Measurements from ENCODE around the gene PTMA.
A peak's percentile ranks its signal among the peaks of the same experiment; 100 is the strongest.
"Not testable (repeated sequence)": the region's sequence is repeated elsewhere in the genome, so short reads cannot be mapped to it uniquely, and the experiment has no call there.

Gene PTMA

DNA sequence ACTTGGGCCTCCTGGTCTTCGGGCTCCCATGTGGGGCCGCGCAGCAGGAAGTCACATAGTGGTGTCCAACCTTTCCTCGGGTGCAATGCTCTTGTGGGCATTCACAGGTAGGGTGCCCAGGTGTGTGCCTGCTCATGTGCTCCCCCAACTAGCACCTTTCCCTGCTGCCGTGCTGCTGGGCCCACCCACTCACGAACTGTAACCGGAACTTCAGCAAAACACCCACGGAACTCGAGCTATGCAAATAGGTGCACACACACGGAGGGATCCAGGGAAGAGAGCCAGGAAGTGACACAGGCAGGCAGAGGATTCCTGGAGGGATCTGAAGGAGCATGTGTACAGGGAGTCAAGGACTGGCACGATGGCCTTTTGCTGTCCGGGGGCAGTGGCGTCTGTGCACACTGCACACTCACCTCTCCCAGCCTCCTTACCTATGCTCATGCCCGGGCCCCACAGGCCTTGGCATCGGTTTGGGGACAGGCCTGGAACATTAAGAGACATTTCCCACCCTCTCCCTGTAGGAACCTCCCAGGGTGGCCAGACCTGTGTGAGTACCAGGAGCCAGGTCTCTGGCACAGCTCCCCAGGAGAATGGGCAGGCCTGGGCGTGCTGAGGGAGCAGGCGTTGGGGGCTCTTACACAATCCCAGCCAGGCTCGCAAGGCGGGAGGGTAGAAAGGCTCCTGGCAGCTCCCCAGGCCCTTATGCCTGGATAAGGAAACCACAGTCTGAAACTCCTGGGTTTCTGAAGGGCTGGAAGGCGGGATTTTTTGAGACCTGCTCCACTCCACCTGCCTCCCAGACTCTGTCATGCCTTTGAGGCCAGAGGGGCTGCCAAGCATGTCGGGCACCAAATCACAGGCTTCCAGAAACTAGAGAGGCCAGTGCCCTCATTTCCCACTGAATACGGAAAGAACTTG, 6.6 kb upstream of the PTMA start:
- no peak for DNase-seq

DNA sequence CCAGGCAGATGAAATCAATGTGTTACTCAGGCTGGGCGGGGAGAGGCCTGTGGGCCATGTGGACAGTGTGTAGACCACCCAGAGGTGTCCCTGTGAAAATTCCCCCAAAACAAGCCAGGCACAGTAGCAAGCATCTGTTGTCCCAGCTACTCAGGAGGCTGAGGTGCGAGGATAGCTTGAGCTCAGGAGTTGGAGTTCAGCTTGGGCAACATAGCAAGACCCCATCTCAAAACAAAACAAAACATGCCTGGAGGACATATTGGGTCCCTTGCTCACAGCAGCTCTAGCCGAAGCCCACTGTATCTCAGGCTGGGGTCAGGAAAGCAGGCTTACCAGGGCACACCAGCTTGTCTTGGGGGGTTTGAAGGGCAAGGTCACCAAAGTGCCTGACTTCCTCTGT, 4.3 kb upstream of the PTMA start:
- no peak for DNase-seq

DNA sequence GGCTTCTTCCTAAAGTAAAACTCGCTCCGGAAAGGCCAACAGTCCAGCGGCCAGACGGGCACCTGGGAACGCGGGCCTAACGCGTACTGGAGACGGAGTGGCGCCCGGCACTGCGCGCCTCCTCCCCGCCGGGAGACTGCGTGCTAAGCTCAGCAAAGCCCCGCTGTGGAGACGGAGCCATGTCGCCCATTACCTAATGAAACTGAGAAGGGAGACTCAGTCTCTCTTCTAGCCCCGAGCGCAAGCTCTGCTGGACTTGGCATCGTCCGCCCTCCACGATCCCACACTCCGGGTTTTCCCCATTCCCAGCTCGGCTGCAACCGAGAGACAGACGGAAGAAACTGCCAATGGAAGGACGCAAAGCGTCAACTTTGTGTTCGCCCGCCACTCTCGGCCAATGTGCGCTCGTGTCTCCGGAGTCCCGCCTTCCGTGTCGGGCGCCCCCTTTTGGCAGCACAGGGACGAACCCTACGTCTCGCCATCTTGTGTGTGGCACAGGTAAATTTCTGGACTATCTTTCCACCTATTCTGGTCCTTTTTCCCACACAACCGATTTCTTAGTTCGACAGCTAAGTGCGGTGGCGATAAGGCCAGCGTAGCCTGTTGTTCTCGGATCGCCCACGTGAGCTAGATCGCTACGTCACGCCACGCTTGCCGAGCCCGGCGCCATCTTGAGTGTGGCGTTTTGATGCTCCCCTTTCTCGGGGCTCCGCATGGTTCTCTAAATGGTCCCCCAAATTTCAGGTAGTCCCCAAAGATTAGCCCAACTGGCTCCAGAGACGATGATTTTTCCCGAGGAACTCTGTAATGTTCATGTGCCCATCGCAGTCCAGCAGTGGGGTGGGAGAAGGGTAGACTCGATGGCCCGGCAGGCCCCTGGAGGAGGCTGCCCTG, 1.3 kb upstream of the PTMA start:
- peak; percentile 99 for DNase-seq

DNA sequence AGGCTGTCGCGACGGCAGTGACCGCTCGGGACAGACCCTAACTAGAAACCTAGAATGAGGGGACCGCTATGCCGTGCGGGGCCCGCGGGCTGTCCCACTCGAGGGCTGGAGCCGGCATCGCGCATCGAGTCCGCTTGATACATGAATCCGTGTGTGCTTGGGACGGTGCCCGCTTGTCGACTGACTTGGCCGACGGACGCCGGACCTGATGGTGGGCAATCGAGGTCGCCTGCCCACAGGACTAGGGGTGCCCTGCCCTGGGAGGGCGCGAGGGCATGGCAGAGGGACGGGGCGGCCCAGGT, 749 bp upstream of the PTMA start:
- DNase-seq, result peak in 2 of 3 donors; percentile 46 to 62

DNA sequence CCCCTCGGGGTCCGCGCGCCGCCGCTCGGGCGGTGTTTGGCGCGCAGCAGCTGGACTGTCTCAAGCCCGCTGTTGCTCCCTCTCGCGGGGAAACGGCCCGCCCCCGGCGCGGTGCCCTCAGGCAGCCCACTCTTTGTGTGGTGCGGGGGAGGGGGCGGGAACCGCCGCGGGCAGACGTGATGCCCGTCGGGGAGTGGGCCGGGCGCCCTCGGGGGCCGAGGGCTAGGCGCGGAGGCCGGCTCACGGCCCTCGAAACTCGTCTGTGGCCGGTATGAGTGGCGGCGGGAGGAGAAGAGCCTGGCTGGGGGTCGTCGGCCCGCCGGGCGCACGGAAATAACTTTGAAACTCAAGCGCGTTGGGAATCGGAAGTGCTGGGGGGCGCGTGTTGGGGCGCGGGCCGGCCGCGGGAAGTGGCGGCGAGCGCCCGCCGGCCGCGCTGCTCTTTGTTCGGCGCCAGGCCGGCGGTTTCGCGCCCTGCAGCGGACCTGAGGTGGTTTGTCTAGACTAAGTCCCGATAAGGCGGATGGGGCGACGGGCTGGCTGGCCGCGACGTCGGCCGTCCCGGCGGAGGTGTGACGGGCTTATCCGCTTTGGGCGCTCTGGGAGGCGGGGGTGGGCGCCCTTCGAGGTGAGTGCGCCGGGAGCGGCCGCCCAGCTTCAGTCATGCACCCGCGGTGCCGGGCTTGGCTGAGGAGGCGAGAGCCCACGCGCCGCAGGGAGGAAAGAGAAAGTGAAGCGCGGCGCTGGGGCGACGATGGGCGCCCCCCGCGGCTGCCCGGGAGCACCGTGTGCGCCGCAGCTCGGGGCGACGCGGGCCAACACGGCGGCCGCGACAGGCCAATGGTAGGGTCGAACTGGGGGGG, 679 bp downstream of the PTMA start:
- DNase-seq, result peak; percentile 76 to 88 (median 79)

DNA sequence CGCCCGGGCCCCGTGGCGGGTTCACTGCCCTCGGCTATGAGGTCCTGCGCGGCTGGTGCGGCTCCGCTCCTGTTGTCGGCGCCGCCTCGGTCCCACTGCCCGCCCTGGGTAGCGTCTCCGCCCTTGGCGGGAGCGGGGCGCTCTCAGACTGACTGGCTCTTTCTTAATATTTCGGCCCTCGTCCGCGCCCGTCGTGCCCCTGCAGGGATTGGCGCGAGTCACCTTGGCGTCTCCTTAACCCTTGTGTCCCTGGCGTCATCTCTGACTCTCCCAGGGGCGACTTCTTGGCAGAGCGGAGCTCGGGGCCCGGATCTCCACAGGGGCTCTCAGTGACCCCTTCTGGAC, 1.3 kb downstream of the PTMA start:
- DNase-seq, result peak in 2 of 3 donors; percentile 46 to 48

DNA sequence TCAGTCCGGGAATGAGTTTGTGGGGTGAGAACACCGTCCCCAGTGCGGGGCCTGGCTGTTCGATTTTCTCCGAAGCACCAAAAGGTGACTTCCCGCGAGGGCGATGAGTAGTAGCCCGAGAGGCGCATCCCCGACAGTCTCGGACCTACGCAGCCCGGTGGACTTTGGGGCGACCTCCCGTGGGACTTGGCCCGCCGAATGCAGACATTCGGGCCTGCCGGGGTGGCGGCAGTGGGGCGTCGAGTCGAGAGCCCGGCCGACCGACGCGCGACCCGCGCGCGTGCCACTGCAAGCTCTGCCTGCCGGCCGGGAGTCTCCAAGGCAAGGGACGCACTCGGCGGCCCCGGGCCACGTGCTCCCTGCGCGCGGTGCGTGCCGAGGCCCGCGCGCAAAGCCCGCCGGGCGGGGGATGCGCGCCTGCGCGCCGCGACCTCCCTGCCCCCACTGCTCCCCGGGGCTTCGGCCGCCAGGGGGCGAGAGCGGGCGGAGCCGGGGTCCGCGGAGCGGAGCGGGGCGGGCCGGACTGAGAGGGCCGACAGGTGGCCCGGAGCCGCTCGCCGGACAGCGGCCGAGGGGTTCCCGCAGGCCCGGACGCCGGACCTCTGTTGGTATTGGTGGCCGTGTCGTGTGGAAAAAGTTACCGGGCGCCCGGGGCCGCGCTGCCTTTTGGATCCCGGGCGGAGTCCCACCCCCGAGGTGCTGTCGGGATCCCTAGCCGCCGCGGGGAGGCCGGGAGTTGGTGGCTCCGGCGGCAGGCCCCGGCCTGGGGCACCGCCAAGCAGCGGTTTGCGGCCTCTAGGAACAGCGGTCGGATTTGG, 1.9 kb downstream of the PTMA start:
- DNase-seq, result peak; percentile 89 to 97 (median 95)

DNA sequence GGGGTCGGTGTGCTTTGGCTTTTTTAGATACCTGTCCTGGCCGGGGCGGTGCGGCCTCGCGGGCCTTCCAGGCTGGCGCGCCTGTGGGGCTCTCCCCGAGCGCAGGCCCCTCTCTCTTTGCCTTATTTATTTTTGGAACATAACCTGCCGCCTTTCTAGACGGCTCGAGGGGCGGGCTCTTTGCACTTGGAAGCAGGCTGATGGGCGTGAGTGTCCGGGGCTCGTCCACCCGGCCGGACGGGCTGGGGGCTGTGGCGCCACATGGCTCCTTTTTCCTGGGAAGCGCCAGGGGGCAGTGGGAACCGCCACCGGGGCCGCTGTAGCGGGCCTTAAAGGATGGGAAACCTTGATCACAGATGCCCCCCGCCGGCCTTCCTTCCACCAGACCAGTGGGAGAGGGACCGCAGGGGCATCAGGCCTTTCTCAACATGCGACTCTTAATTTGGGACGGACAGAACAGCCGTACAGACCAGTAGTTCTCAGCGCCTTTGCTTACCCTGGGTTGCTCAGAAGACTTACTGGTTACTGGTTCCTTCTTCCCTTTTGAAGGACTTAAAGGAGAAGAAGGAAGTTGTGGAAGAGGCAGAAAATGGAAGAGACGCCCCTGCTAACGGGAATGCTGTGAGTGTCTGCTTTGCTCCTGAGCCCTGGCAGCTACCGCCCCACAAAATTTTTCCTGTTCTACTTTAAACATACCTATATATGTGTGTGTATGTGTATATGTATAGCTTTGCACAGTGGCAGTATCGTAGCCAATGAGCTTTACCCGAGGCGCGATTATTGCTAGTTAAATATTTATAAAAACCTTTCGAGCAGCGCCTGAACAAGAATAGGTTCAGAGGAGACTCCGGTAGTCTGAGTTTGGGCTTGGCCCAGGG, 2.7 kb downstream of the PTMA start:
- DNase-seq, result peak; percentile 49 to 71 (median 68)

DNA sequence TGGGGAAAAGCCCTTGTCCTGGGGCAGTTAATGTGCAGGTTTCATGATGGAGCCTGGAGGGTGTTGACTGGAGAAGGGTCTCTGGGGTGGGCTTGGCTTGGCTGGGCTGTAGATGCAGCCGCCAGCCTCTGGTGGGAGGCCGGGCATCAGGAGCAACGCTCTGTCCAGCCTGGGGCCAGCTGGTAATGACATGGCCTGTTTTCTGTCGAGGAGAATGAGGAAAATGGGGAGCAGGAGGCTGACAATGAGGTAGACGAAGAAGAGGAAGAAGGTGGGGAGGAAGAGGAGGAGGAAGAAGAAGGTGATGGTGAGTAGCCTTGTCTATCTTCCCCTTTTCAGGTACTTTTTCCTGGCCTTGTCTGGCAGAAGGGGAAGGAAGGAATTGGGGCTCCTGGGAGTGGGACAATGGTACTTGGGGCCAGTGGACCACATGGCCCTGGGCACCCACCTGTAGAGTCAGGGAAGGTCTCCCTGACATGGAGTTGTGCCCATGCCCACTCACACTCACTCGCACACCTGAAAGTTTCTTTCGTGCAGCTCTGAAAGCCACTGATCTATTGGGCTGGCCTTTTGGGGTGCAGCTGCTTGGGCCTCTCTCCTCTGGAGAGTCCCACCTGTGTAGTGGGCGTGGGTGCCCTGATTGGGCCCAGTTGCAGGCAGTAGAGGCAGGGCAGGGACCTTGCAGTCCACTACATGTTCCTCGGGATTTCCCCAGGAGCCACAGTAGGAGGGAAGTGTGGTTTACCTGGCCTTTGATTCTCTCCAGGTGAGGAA, 3.5 kb downstream of the PTMA start:
- no peak for DNase-seq

DNA sequence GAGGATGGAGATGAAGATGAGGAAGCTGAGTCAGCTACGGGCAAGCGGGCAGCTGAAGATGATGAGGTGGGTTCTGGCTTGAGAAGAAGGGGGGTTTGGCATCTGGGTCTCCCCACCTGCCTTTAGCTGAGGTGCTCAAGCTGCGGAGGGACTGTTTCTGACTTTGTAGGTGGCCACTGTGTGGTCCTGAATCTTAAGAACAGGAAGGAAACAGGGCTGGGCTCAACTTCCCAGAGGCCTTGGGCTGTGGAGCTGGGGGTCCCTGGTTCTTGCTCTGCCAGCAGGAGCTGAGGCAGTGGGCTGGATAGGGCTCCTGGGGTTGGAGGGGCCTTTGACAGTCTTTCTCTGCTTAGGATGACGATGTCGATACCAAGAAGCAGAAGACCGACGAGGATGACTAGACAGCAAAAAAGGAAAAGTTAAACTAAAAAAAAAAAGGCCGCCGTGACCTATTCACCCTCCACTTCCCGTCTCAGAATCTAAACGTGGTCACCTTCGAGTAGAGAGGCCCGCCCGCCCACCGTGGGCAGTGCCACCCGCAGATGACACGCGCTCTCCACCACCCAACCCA, 4.2 kb downstream of the PTMA start:
- DNase-seq, result peak in 2 of 3 donors; percentile 37 to 47

DNA sequence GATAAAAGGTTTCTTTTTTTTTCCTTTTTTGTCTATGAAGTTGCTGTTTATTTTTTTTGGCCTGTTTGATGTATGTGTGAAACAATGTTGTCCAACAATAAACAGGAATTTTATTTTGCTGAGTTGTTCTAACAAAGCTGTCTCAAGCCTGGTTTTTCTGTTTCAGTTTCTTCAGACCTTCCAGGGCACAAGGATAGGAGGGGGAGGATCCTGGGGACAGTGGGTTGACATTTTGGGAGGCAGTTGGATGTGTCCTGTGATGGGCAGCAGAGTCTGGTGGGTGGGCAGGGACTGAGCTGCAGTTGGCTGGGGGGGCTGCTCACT, 5.0 kb downstream of the PTMA start:
- not testable (repeated sequence) for DNase-seq

DNA sequence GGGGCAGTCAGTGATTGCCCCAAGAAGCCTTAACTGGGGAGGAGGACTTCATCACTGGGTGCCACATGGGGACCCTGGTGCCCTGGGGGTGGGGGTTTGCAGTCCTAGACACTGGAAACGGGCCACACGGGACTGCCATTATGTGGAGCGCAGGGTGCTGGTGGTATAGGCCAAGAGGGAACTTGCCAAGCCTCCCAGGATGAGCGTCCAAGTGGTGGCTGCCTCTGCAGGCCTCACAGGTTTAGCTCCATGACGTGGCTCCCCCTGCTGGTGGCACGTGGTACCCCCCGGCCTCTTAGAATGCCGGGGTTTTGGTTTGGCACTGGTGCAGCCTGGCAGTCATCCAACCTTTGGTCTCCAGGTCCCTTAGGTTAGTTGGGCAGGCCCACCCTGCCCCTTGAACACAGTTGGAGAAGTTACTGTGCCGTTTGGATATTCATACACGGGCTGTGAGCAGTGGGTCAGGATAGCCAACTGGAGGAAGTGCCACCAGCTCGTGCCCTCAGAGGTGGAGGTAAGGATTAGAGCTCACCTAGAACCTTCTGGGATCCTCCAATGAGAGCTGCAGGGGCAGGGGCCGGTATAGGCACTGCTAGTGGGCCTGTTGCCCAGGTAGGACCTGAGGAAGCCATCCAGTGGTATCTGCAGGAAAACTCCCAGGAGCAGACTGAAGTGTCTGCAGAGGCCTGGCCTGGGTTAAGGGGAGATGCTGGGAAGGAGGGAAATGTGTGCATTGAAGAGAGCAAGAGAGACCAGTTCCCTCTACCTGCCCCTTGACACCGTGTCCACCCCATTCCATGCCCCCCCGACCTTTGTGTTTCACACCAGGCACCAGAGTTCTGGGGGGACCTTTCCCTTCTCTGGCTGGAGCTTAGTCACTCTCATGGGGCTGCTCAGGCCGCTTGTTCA, 5.7 kb downstream of the PTMA start:
- peak; percentile 91 to 96 (median 94) for DNase-seq

DNA sequence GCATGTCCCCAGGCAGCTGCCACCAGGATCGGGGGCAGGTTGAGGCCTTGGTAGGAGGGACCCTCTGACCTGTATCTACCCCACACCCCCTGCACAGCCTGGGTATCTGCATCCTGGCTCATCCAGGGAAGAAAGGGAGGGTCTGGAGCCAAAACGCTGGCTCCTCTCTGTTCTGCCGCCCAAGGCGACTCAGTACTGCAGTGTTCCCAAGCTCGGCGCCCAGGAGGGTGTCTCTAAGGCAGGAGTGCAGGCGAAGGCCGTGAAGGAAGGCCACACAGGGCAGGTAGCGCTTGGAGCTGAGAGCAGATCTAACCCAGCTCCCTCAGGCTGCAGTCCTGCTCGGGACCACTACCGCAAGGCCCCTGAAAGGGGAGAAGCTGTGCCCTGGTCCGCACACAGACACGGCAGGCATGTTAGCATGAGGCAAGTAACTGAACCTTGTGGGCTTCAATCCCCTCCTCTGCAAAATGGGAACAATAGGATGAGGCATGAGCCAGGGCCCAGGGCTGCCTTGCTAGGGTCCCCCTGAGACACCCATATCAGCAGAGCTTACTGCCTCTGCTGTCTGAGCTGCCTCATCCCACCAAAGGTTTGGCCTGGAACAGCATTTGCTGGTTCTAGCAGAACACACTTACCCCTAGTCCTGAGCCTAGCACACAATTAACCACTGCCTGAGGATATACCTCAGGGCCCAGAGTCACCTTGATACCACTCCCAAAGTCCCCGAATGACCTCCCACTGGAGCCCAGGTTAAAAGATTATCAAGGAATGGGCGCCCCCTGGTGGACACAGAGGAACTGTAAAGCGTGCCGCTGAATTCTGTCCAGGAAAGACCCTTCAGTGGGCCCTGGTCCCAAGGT, 6.5 kb downstream of the PTMA start:
- DNase-seq, result peak; percentile 75 to 91 (median 82)

DNA sequence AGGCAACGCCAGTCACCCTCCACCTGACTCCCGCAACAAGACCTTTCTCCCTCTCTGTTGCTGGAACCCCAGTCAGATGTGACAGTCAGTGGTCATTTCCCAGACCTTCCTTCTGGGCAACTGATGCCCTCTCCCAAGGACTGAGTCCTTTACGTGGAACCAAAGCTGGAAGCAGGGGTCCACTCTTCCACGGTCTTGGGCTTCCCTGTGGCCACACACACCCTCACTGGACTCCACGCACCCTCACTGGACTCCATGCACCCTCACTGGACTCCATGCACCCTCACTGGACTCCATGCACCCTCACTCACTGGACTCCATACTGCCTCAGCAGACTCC, 7.1 kb downstream of the PTMA start:
- DNase-seq, result no peak

DNA sequence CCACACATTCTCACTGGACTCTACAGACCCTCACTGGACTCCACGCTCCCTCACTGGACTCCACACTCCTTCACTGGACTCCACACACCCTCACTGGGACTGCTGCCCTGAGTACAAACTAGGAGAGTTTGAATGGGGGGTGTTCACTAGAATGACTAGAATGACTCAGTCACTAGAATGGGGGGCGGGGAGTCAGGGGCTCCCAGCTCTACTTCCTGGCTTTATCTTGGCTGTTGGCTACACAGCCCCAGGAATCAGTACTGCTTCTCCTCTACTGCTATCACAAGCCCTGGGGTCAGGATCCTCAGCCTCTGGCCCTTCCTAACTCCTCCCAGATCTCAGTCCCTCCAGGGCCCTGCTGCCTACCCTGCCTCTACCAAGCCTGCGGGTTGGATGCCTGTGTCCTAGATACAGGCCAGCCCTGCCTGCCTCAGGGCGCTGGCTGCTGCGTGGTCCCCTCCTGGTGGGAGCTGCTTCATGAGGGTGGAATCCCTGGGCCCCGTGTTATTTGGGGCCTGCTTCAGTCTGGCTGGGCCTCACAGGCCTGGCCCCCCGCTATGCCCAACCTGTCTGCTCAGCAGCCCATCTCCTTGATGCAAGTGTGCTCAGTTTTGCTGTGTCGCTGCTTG, 7.8 kb downstream of the PTMA start:
- no peak for DNase-seq

DNA sequence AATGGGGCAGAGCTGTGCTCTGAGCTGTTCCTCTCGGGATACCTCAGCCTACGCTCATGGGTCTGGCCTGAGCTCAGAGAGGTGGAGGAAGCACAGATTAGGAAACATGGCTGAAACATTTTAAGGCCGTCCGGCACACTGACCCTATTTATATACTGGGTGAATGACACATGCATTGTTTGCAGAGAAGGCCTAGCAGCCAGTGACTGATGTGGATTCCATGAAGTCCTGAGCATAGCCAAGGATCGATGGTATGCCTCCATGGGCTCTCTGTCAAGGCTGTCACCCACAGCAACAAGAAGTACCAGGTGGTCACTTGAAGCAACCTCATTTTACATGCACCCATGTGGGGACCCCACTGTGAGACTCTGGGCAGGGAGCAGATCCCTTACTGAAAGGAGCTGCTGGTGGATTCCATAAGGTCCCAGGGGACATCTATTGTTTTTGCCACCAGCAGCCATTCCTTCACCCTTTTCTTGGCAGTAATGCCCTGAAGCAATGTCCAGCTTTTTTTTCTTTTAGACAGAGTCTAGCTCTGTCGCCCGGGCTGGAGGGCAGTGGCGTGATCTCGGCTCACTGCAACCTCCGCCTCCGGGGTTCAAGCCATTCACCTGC, 8.4 kb downstream of the PTMA start:
- peak in 1 of 3 donors; percentile 33 for DNase-seq

Measured in suppressor macrophage treated with lipopolysaccharide for 1 hour (primary cell).